Keratinocyte (primary cell): ENCODE results near the gene TECPR1. TPM values are rescaled to one million over a fixed set of nuclear protein-coding genes. Genes with fewer than 3 reads are reported as not detected.

Source experiments
- DNase-seq: peaks from one replicate; pipeline ENCODE4 v3.0.0-alpha.2; 2011; ENCODE audit warnings: low read depth, missing footprints, low spot score
- FAIRE-seq: peaks from 2 replicates; lab custom pipeline; 2011; peaks lifted over from hg19 to GRCh38; lab: Jason Lieb, UNC
- H2AFZ ChIP-seq: 2 replicates; pipeline ENCODE4 v1.6.0; 2012; ENCODE audit warnings: low read length, control low read depth, inconsistent platforms; ENCODE audit not compliant: control insufficient read depth
- H3K27ac ChIP-seq: 2 replicates; pipeline ENCODE4 v1.5.1; 2011; ENCODE audit warnings: low read length; ENCODE audit not compliant: control insufficient read depth, insufficient read depth
- H3K27me3 ChIP-seq: 3 replicates; pipeline ENCODE4 v1.6.0; 2011; ENCODE audit warnings: low read length; ENCODE audit not compliant: control insufficient read depth, insufficient read depth; ENCODE audit errors: extremely low read depth
- H3K36me3 ChIP-seq, 2 experiments: 2 replicates in 1 of 2; 3 replicates in 1 of 2; pipeline ENCODE4 v1.5.1; 2011; ENCODE audit warnings: low read length in 2 of 2, mild to moderate bottlenecking in 1 of 2; ENCODE audit not compliant: control insufficient read depth in 2 of 2, insufficient read depth in 2 of 2; ENCODE audit errors: extremely low read depth in 1 of 2
- H3K4me1 ChIP-seq: 3 replicates; pipeline ENCODE4 v1.5.1; 2011; ENCODE audit warnings: low read length; ENCODE audit not compliant: control insufficient read depth, insufficient read depth; ENCODE audit errors: extremely low read depth
- H3K4me2 ChIP-seq: 3 replicates; pipeline ENCODE4 v1.6.0; 2011; ENCODE audit warnings: low read depth, low read length; ENCODE audit not compliant: control insufficient read depth, insufficient read depth; ENCODE audit errors: extremely low read depth
- H3K4me3 ChIP-seq, 3 experiments: fragments of 200-600 bp in 1 of 3; sonication (generic) in 1 of 3; 2 replicates in 2 of 3; 3 replicates in 1 of 3; pipeline ENCODE4 v1.5.1; 2011 to 2016; ENCODE audit warnings: low read length in 3 of 3, mild to moderate bottlenecking in 3 of 3, control low read depth in 2 of 3, inconsistent platforms in 1 of 3, low read depth in 1 of 3, mixed read lengths in 1 of 3, mixed run types in 1 of 3, moderate library complexity in 1 of 3; ENCODE audit not compliant: control insufficient read depth in 2 of 3, insufficient read depth in 2 of 3; ENCODE audit errors: extremely low read depth in 1 of 3
- H3K79me2 ChIP-seq: 2 replicates; pipeline ENCODE4 v1.6.0; 2012; ENCODE audit warnings: low read length; ENCODE audit not compliant: control insufficient read depth, insufficient read depth
- H3K9ac ChIP-seq: 3 replicates; pipeline ENCODE4 v1.6.0; 2011; ENCODE audit warnings: low read length; ENCODE audit not compliant: control insufficient read depth, insufficient read depth; ENCODE audit errors: extremely low read depth
- H3K9me1 ChIP-seq: 3 replicates; pipeline ENCODE4 v1.6.0; 2011; ENCODE audit warnings: low read length; ENCODE audit not compliant: control insufficient read depth, insufficient read depth; ENCODE audit errors: extremely low read depth
- H3K9me3 ChIP-seq: 2 replicates; pipeline ENCODE4 v1.5.1; 2012; ENCODE audit warnings: low read depth, low read length; ENCODE audit not compliant: control insufficient read depth
- H4K20me1 ChIP-seq: 3 replicates; pipeline ENCODE4 v1.6.0; 2011; ENCODE audit warnings: low read length; ENCODE audit not compliant: control insufficient read depth, insufficient read depth; ENCODE audit errors: extremely low read depth
- EZH2 ChIP-seq: IDR thresholded peaks from one replicate; pipeline ENCODE4 v1.6.1; 2012; ENCODE audit warnings: inconsistent platforms, mild to moderate bottlenecking, low read length, moderate library complexity
- dilution Hi-C: fragments of 300-500 bp; cut with MboI; formaldehyde crosslinking; loops from one replicate; pipeline ENCODE4 v1.7.0; 2020; ENCODE audit warnings: low sequenced_read_pairs; ENCODE audit not compliant: extremely low pct_ligation_motif_present
- polyA plus RNA-seq, 5 experiments: library from polyadenylated mRNA; depleted of rRNA in 3 of 5; stranded (reverse) in 3 of 5; stranded (forward) in 1 of 5; unstranded in 1 of 5; fragments of >200 nt; gene quantifications; 1 replicate in 1 of 5; 2 replicates in 3 of 5; 3 replicates in 1 of 5; pipeline versions ENCODE4 v1.2.1 to v1.2.3, GENCODE V29; 2011 to 2012; ENCODE audit warnings: missing spikeins in 2 of 5, low read depth in 1 of 5, low replicate concordance in 1 of 5
- TF ChIP-seq, protein P1 (sequence below), 3 experiments: IDR thresholded peaks in 1 of 3; conservative IDR thresholded peaks in 1 of 3; optimal IDR thresholded peaks in 1 of 3; 2 replicates in 2 of 3; 3 replicates in 1 of 3; pipeline versions ENCODE3 to v1.5.1; 2011; ENCODE audit warnings: low read length in 3 of 3, mild to moderate bottlenecking in 3 of 3, moderate library complexity in 2 of 3, control low read depth in 1 of 3, inconsistent platforms in 1 of 3; ENCODE audit not compliant: insufficient read depth in 2 of 3; ENCODE audit errors: extremely low read depth in 1 of 3

The TECPR1 gene
- polyA plus RNA-seq, 1 donor (not counting 4 experiments of a cell fraction or from before 2014, with no cell fraction given): 2.4 TPM

DNA sequence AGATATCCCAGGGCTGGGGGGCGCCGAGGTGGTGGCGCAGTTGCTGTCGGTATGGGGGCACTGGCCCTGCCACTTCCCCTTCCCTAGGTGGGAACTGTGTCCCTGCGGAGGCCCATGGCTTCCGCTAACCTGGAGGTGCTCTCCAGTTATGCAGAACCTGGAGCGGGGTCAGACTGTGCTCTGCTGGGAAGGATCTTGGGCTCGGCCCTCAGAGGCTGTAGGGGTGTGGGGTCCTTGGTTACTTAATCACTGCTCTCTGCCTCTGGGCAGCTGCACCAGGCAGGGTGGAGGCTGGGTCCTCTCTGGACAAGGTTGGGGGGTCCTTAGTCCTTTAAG is 31.8 kb upstream of the TECPR1 start:
- H3K4me1 ChIP-seq: peaks cover 57% of the 10 kb centered on the region
- no peak for DNase-seq

DNA sequence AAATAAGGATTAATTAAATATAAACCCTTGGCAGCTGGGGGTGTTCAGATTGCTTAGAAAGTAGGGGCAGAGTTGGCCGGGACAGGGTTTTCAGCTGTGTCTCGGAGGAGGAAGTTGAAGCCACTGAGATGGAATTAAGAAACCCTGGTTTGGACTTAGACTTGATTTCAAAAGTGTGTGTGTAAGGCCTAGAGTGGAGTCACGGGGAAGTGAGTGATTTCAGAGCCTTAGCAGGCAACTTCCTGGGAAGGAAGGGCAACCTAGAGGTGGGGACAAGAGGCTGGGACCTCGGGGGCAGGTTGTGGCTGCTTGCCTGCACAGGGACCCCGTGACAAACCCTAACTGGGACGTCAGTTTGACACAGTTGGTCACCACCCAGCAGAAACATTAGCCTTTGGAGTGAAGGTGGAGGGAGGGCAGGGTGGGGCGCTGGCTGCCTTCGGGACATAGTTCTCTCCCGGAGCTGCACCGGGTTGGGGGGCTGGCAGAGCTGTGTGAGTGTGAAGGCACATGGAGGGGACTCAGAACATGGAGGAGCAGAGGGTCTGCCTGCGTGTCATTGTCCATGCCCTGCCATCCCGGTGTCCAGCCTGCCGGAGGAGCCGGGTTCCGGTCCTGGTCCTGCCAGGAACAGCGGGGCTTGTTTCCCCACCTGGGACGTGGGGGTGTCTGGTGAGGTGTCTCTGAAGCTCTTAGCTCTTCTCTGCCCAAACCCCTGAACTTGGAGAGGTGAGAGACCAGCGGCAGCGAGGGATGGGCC is 31.3 kb upstream of the TECPR1 start:
- H2AFZ ChIP-seq: no peak overlapping the region
- H3K27me3 ChIP-seq: no peaks in the 10 kb centered on the region
- no peak for DNase-seq
- no peaks in the 10 kb centered on the region for H3K9me3 ChIP-seq
- peaks cover 2% of the 10 kb centered on the region for H3K9me1 ChIP-seq
- H3K9ac ChIP-seq: peak overlapping the region; percentile 78
- dilution Hi-C loops: no loop called here
- H4K20me1 ChIP-seq: peaks cover 6% of the 10 kb centered on the region
- peak overlapping the region; percentile 67 to 89 (median 77) for H3K4me3 ChIP-seq
- peaks cover 53% of the 10 kb centered on the region for H3K4me1 ChIP-seq
- H3K79me2 ChIP-seq: peaks cover 45% of the 10 kb centered on the region
- peaks cover 5 to 15% of the 10 kb centered on the region in 2 experiments for H3K36me3 ChIP-seq
- TF ChIP-seq EZH2: no peak
- TF ChIP-seq, protein P1, sequence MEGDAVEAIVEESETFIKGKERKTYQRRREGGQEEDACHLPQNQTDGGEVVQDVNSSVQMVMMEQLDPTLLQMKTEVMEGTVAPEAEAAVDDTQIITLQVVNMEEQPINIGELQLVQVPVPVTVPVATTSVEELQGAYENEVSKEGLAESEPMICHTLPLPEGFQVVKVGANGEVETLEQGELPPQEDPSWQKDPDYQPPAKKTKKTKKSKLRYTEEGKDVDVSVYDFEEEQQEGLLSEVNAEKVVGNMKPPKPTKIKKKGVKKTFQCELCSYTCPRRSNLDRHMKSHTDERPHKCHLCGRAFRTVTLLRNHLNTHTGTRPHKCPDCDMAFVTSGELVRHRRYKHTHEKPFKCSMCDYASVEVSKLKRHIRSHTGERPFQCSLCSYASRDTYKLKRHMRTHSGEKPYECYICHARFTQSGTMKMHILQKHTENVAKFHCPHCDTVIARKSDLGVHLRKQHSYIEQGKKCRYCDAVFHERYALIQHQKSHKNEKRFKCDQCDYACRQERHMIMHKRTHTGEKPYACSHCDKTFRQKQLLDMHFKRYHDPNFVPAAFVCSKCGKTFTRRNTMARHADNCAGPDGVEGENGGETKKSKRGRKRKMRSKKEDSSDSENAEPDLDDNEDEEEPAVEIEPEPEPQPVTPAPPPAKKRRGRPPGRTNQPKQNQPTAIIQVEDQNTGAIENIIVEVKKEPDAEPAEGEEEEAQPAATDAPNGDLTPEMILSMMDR (optimal IDR thresholded peaks at IDR 0.05 in 1 of 3, IDR thresholded peaks at IDR 0.05 in 1 of 3, conservative IDR thresholded peaks at IDR 0.05 in 1 of 3; ENCODE audit: extremely low read depth in 1 of 3, insufficient read depth in 2 of 3, low read length in 3 of 3): no peak
- H3K4me2 ChIP-seq: peak overlapping the region; percentile 96
- H3K27ac ChIP-seq: peak overlapping the region; percentile 78
- peak; percentile 53 for FAIRE-seq

More for the DNA sequence above, 31.8 kb upstream of the TECPR1 start:
- Histone ChIP-seq H3K36me3 (peaks cover 8 to 19% of the 10 kb centered on the region in 2 experiments), H3K4me3 (peak overlapping the region; percentile 67 to 89 (median 77)), H3K79me2 (peaks cover 50% of the 10 kb centered on the region), H3K4me2 (peak overlapping the region; percentile 96), H2AFZ (no peak overlapping the region), H3K9ac (peak overlapping the region; percentile 78), H3K27ac (peak overlapping the region; percentile 78), H3K9me1 (peaks cover 2% of the 10 kb centered on the region), H4K20me1 (peaks cover 7% of the 10 kb centered on the region), H3K9me3 (no peaks in the 10 kb centered on the region), H3K27me3 (no peaks in the 10 kb centered on the region)
- dilution Hi-C loops: no loop called here
- FAIRE-seq: no peak
- TF ChIP-seq, protein P1 (optimal IDR thresholded peaks at IDR 0.05 in 1 of 3, IDR thresholded peaks at IDR 0.05 in 1 of 3, conservative IDR thresholded peaks at IDR 0.05 in 1 of 3; ENCODE audit: extremely low read depth in 1 of 3, insufficient read depth in 2 of 3, low read length in 3 of 3): no peak
